Stromal cell of bone marrow (primary cell): ENCODE measurements around the gene EEF1A2.

Experiments used
- DNase-seq: peaks from one replicate; pipeline ENCODE4 v3.0.0-alpha.2; 2012; ENCODE audit warnings: low read depth

EEF1A2 gene

GRCh38 chr20:63469713-63470101 is 29.2 kb downstream of the EEF1A2 start:
- DNase-seq, result no peak

- DNase-seq, result no peak
Measured at GRCh38 chr20:63469019-63469712, 29.7 kb downstream of the EEF1A2 start.

- DNase-seq, result no peak
Measured at GRCh38 chr20:63468421-63468820, 30.5 kb downstream of the EEF1A2 start.

GRCh38 chr20:63467294-63468083 is 31.4 kb downstream of the EEF1A2 start:
- DNase-seq, result no peak

GRCh38 chr20:63466861-63467260 is 32.0 kb downstream of the EEF1A2 start:
- DNase-seq, result no peak

GRCh38 chr20:63466250-63466825 is 32.5 kb downstream of the EEF1A2 start:
- no peak for DNase-seq

- DNase-seq, result no peak
Measured at GRCh38 chr20:63465380-63466249, 33.3 kb downstream of the EEF1A2 start.

- no peak for DNase-seq
Measured at GRCh38 chr20:63464289-63464635, 34.6 kb downstream of the EEF1A2 start.

GRCh38 chr20:63463400-63464288 is 35.2 kb downstream of the EEF1A2 start:
- no peak for DNase-seq

GRCh38 chr20:63462244-63462643 is 36.6 kb downstream of the EEF1A2 start:
- no peak for DNase-seq

GRCh38 chr20:63461104-63461763 is 37.6 kb downstream of the EEF1A2 start:
- DNase-seq, result no peak

GRCh38 chr20:63459070-63459380 is 39.9 kb downstream of the EEF1A2 start:
- DNase-seq, result no peak

GRCh38 chr20:63458170-63459069 is 40.5 kb downstream of the EEF1A2 start:
- DNase-seq, result no peak

GRCh38 chr20:63457737-63458136 is 41.1 kb downstream of the EEF1A2 start:
- no peak for DNase-seq

GRCh38 chr20:63456429-63457284 is 42.2 kb downstream of the EEF1A2 start:
- no peak for DNase-seq

GRCh38 chr20:63455568-63455859 is 43.4 kb downstream of the EEF1A2 start:
- DNase-seq, result no peak

- DNase-seq, result no peak
Measured at GRCh38 chr20:63454731-63455567, 43.9 kb downstream of the EEF1A2 start.

GRCh38 chr20:63452821-63453523 is 45.9 kb downstream of the EEF1A2 start:
- no peak for DNase-seq
